ENCODE data around the gene PTPN18.
"Not testable (repeated sequence)": the region's sequence is repeated elsewhere in the genome, so short reads cannot be mapped to it uniquely, and the experiment has no call there.

PTPN18 gene

GRCh38 chr2:130327703-130328527 lies 27.9 kb upstream of the PTPN18 start:
- no peak for DNase-seq (ENCODE audit: insufficient read length, low spot score)
- no peak for FAIRE-seq
- TF ChIP-seq PAX5 (IDR thresholded peaks at IDR 0.05; ENCODE audit: insufficient read depth, low read length, severe bottlenecking) (no peak), TAF1 (IDR thresholded peaks at IDR 0.05; ENCODE audit: low read depth, low read length) (no peak)

GRCh38 chr2:130328710-130329109 lies 27.1 kb upstream of the PTPN18 start:
- no peak for DNase-seq (ENCODE audit: insufficient read length, low spot score)
- no peak for FAIRE-seq
- TF ChIP-seq PAX5 (IDR thresholded peaks at IDR 0.05; ENCODE audit: insufficient read depth, low read length, severe bottlenecking), result no peak
- TF ChIP-seq SPI1 (IDR thresholded peaks at IDR 0.05; ENCODE audit: low read depth, low read length), result no peak
- TF ChIP-seq TAF1 (IDR thresholded peaks at IDR 0.05; ENCODE audit: low read depth, low read length), result no peak
- no peak for TF ChIP-seq POU2F2 (IDR thresholded peaks at IDR 0.05; ENCODE audit: low read depth, low read length)
- TF ChIP-seq POLR2AphosphoS5 (IDR thresholded peaks at IDR 0.05; ENCODE audit: low read depth, low read length), result no peak
- TF ChIP-seq POLR2A (IDR thresholded peaks at IDR 0.05; ENCODE audit: low read depth, low read length), result no peak

GRCh38 chr2:130332271-130333073 lies 23.4 kb upstream of the PTPN18 start:
- peak; percentile 76 for DNase-seq (ENCODE audit: insufficient read length, low spot score)
- no peak for TF ChIP-seq POU2F2 (IDR thresholded peaks at IDR 0.05; ENCODE audit: low read depth, low read length)
- TF ChIP-seq TAF1 (IDR thresholded peaks at IDR 0.05; ENCODE audit: low read depth, low read length), result no peak
- no peak for TF ChIP-seq PAX5 (IDR thresholded peaks at IDR 0.05; ENCODE audit: insufficient read depth, low read length, severe bottlenecking)
- no peak for TF ChIP-seq POLR2A (IDR thresholded peaks at IDR 0.05; ENCODE audit: low read depth, low read length)
- TF ChIP-seq SPI1 (IDR thresholded peaks at IDR 0.05; ENCODE audit: low read depth, low read length), result no peak
- TF ChIP-seq POLR2AphosphoS5 (IDR thresholded peaks at IDR 0.05; ENCODE audit: low read depth, low read length), result no peak
- FAIRE-seq, result peak; percentile 84

DNA sequence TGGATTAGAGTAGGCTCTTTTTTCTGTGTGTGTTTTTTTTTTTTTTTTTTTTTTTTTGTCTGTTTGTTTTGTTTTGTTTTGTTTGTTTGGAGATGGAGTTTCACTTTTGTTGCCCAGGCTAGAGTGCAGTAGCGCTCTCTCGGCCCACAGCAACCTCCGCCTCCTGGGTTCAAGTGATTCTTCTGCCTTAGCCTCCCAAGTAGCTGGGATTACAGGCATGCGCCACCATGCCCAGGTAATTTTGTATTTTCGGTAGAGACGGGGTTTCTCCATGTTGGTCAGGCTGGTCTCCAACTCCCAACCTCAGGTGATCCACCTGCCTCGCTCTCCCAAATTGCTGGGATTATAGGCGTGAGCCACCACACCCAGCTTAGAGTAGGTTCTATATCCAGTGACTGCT lies 22.6 kb upstream of the PTPN18 start:
- DNase-seq (ENCODE audit: insufficient read length, low spot score); FAIRE-seq: not testable (repeated sequence)

- FAIRE-seq (no peak), DNase-seq (ENCODE audit: insufficient read length, low spot score) (no peak)
Measured at GRCh38 chr2:130334026-130334425, 21.8 kb upstream of the PTPN18 start.

GRCh38 chr2:130335226-130335625 lies 20.6 kb upstream of the PTPN18 start:
- TF ChIP-seq POLR2AphosphoS5 (IDR thresholded peaks at IDR 0.05; ENCODE audit: low read depth, low read length) (no peak), POLR2A (IDR thresholded peaks at IDR 0.05; ENCODE audit: low read depth, low read length) (no peak), SPI1 (IDR thresholded peaks at IDR 0.05; ENCODE audit: low read depth, low read length) (no peak), TAF1 (IDR thresholded peaks at IDR 0.05; ENCODE audit: low read depth, low read length) (no peak), PAX5 (IDR thresholded peaks at IDR 0.05; ENCODE audit: insufficient read depth, low read length, severe bottlenecking) (no peak), POU2F2 (IDR thresholded peaks at IDR 0.05; ENCODE audit: low read depth, low read length) (no peak)
- DNase-seq (ENCODE audit: insufficient read length, low spot score), result no peak
- FAIRE-seq, result no peak

More at GRCh38 chr2:130334026-130334425, 21.8 kb upstream of the PTPN18 start:
- TF ChIP-seq TAF1 (IDR thresholded peaks at IDR 0.05; ENCODE audit: low read depth, low read length), result no peak
- TF ChIP-seq PAX5 (IDR thresholded peaks at IDR 0.05; ENCODE audit: insufficient read depth, low read length, severe bottlenecking), result no peak
- no peak for TF ChIP-seq SPI1 (IDR thresholded peaks at IDR 0.05; ENCODE audit: low read depth, low read length)
- no peak for TF ChIP-seq POLR2A (IDR thresholded peaks at IDR 0.05; ENCODE audit: low read depth, low read length)
- no peak for TF ChIP-seq POU2F2 (IDR thresholded peaks at IDR 0.05; ENCODE audit: low read depth, low read length)
- TF ChIP-seq POLR2AphosphoS5 (IDR thresholded peaks at IDR 0.05; ENCODE audit: low read depth, low read length), result no peak

GRCh38 chr2:130336150-130336876 lies 19.5 kb upstream of the PTPN18 start:
- DNase-seq (ENCODE audit: insufficient read length, low spot score) (no peak), FAIRE-seq (no peak)
- TF ChIP-seq POLR2AphosphoS5 (IDR thresholded peaks at IDR 0.05; ENCODE audit: low read depth, low read length), result no peak
- no peak for TF ChIP-seq SPI1 (IDR thresholded peaks at IDR 0.05; ENCODE audit: low read depth, low read length)
- no peak for TF ChIP-seq POU2F2 (IDR thresholded peaks at IDR 0.05; ENCODE audit: low read depth, low read length)

GRCh38 chr2:130336877-130337734 lies 18.8 kb upstream of the PTPN18 start:
- no peak for DNase-seq (ENCODE audit: insufficient read length, low spot score)
- FAIRE-seq, result no peak
- TF ChIP-seq SPI1 (IDR thresholded peaks at IDR 0.05; ENCODE audit: low read depth, low read length) (no peak), TAF1 (IDR thresholded peaks at IDR 0.05; ENCODE audit: low read depth, low read length) (no peak), POLR2AphosphoS5 (IDR thresholded peaks at IDR 0.05; ENCODE audit: low read depth, low read length) (no peak), POU2F2 (IDR thresholded peaks at IDR 0.05; ENCODE audit: low read depth, low read length) (no peak), POLR2A (IDR thresholded peaks at IDR 0.05; ENCODE audit: low read depth, low read length) (no peak), PAX5 (IDR thresholded peaks at IDR 0.05; ENCODE audit: insufficient read depth, low read length, severe bottlenecking) (no peak)
